ENCODE results near the gene DCLRE1C.
"Not testable (repeated sequence)": the region's sequence is repeated elsewhere in the genome, so short reads cannot be mapped to it uniquely, and the experiment has no call there.

Gene DCLRE1C

GRCh38 chr10:14926722-14927416, 27.0 kb downstream of the DCLRE1C start:
- Histone ChIP-seq H3K4me1 (ENCODE audit: insufficient read depth, low read length) (no peaks in the 10 kb centered on the region), H3K27me3 (ENCODE audit: insufficient read depth, low read length) (no peaks in the 10 kb centered on the region), H2AFZ (ENCODE audit: low read depth, low read length) (no peak overlapping the region), H3K9me3 (ENCODE audit: low read length) (no peaks in the 10 kb centered on the region), H3K4me3 (ENCODE audit: low read length) (no peak overlapping the region), H3K36me3 (ENCODE audit: insufficient read depth, low read length) (peaks cover 66% of the 10 kb centered on the region)

- Histone ChIP-seq H3K4me1 (ENCODE audit: insufficient read depth, low read length) (no peaks in the 10 kb centered on the region), H3K9me3 (ENCODE audit: low read length) (no peaks in the 10 kb centered on the region), H3K4me3 (ENCODE audit: low read length) (no peak overlapping the region), H3K27me3 (ENCODE audit: insufficient read depth, low read length) (no peaks in the 10 kb centered on the region), H3K36me3 (ENCODE audit: insufficient read depth, low read length) (peaks cover 68% of the 10 kb centered on the region), H2AFZ (ENCODE audit: low read depth, low read length) (no peak overlapping the region)
These were observed 27.8 kb downstream of the DCLRE1C start for GRCh38 chr10:14926061-14926470.

GRCh38 chr10:14925268-14925667, 28.6 kb downstream of the DCLRE1C start:
- peaks cover 61% of the 10 kb centered on the region for H3K36me3 ChIP-seq (ENCODE audit: insufficient read depth, low read length)
- no peaks in the 10 kb centered on the region for H3K9me3 ChIP-seq (ENCODE audit: low read length)
- H3K27me3 ChIP-seq (ENCODE audit: insufficient read depth, low read length) = no peaks in the 10 kb centered on the region
- no peak overlapping the region for H2AFZ ChIP-seq (ENCODE audit: low read depth, low read length)
- H3K4me1 ChIP-seq (ENCODE audit: insufficient read depth, low read length) = no peaks in the 10 kb centered on the region
- no peak overlapping the region for H3K4me3 ChIP-seq (ENCODE audit: low read length)

GRCh38 chr10:14924013-14924412, 29.9 kb downstream of the DCLRE1C start:
- Histone ChIP-seq H2AFZ (ENCODE audit: low read depth, low read length) (no peak overlapping the region), H3K4me1 (ENCODE audit: insufficient read depth, low read length) (no peaks in the 10 kb centered on the region), H3K4me3 (ENCODE audit: low read length) (no peak overlapping the region), H3K27me3 (ENCODE audit: insufficient read depth, low read length) (no peaks in the 10 kb centered on the region), H3K9me3 (ENCODE audit: low read length) (no peaks in the 10 kb centered on the region), H3K36me3 (ENCODE audit: insufficient read depth, low read length) (peaks cover 68% of the 10 kb centered on the region)

GRCh38 chr10:14918964-14919363, 34.9 kb downstream of the DCLRE1C start:
- peaks cover 9% of the 10 kb centered on the region for H3K9me3 ChIP-seq (ENCODE audit: low read length)
- H3K4me1 ChIP-seq (ENCODE audit: insufficient read depth, low read length) = no peaks in the 10 kb centered on the region
- no peak overlapping the region for H2AFZ ChIP-seq (ENCODE audit: low read depth, low read length)
- H3K36me3 ChIP-seq (ENCODE audit: insufficient read depth, low read length) = peaks cover 55% of the 10 kb centered on the region
- no peak overlapping the region for H3K4me3 ChIP-seq (ENCODE audit: low read length)
- H3K27me3 ChIP-seq (ENCODE audit: insufficient read depth, low read length) = no peaks in the 10 kb centered on the region

- no peaks in the 10 kb centered on the region for H3K27me3 ChIP-seq (ENCODE audit: insufficient read depth, low read length)
- H2AFZ ChIP-seq (ENCODE audit: low read depth, low read length) = no peak overlapping the region
- no peak overlapping the region for H3K4me3 ChIP-seq (ENCODE audit: low read length)
- H3K36me3 ChIP-seq (ENCODE audit: insufficient read depth, low read length) = peaks cover 53% of the 10 kb centered on the region
- peaks cover 9% of the 10 kb centered on the region for H3K9me3 ChIP-seq (ENCODE audit: low read length)
- no peaks in the 10 kb centered on the region for H3K4me1 ChIP-seq (ENCODE audit: insufficient read depth, low read length)
These were observed 36.1 kb downstream of the DCLRE1C start for GRCh38 chr10:14917827-14918226.

- Histone ChIP-seq H3K4me1 (ENCODE audit: insufficient read depth, low read length) (no peaks in the 10 kb centered on the region), H3K36me3 (ENCODE audit: insufficient read depth, low read length) (peaks cover 57% of the 10 kb centered on the region), H3K27me3 (ENCODE audit: insufficient read depth, low read length) (no peaks in the 10 kb centered on the region), H3K9me3 (ENCODE audit: low read length) (peaks cover 9% of the 10 kb centered on the region), H3K4me3 (ENCODE audit: low read length) (no peak overlapping the region), H2AFZ (ENCODE audit: low read depth, low read length) (no peak overlapping the region)
These were observed 37.3 kb downstream of the DCLRE1C start for GRCh38 chr10:14916600-14916999.

- H3K4me1 ChIP-seq (ENCODE audit: insufficient read depth, low read length) = no peaks in the 10 kb centered on the region
- H3K4me3 ChIP-seq (ENCODE audit: low read length) = no peak overlapping the region
- peaks cover 1% of the 10 kb centered on the region for H3K9me3 ChIP-seq (ENCODE audit: low read length)
- H3K27me3 ChIP-seq (ENCODE audit: insufficient read depth, low read length) = no peaks in the 10 kb centered on the region
- H2AFZ ChIP-seq (ENCODE audit: low read depth, low read length) = no peak overlapping the region
- peaks cover 60% of the 10 kb centered on the region for H3K36me3 ChIP-seq (ENCODE audit: insufficient read depth, low read length)
These were observed 42.1 kb downstream of the DCLRE1C start for GRCh38 chr10:14911801-14912200.

- no peaks in the 10 kb centered on the region for H3K27me3 ChIP-seq (ENCODE audit: insufficient read depth, low read length)
- H3K4me1 ChIP-seq (ENCODE audit: insufficient read depth, low read length) = no peaks in the 10 kb centered on the region
- peaks cover 2% of the 10 kb centered on the region for H3K9me3 ChIP-seq (ENCODE audit: low read length)
- peaks cover 68% of the 10 kb centered on the region for H3K36me3 ChIP-seq (ENCODE audit: insufficient read depth, low read length)
- no peak overlapping the region for H3K4me3 ChIP-seq (ENCODE audit: low read length)
- no peak overlapping the region for H2AFZ ChIP-seq (ENCODE audit: low read depth, low read length)
These were observed 42.9 kb downstream of the DCLRE1C start for GRCh38 chr10:14910953-14911352.

- no peak overlapping the region for H2AFZ ChIP-seq (ENCODE audit: low read depth, low read length)
- no peaks in the 10 kb centered on the region for H3K4me1 ChIP-seq (ENCODE audit: insufficient read depth, low read length)
- no peak overlapping the region for H3K4me3 ChIP-seq (ENCODE audit: low read length)
- H3K36me3 ChIP-seq (ENCODE audit: insufficient read depth, low read length) = peaks cover 78% of the 10 kb centered on the region
- peaks cover 2% of the 10 kb centered on the region for H3K9me3 ChIP-seq (ENCODE audit: low read length)
- H3K27me3 ChIP-seq (ENCODE audit: insufficient read depth, low read length) = no peaks in the 10 kb centered on the region
These were observed 44.8 kb downstream of the DCLRE1C start for GRCh38 chr10:14909101-14909500.

GRCh38 chr10:14907591-14907990, 46.3 kb downstream of the DCLRE1C start:
- not testable (repeated sequence) for H3K27me3 ChIP-seq (ENCODE audit: insufficient read depth, low read length); H3K4me1 ChIP-seq (ENCODE audit: insufficient read depth, low read length); H3K4me3 ChIP-seq (ENCODE audit: low read length); H2AFZ ChIP-seq (ENCODE audit: low read depth, low read length); H3K9me3 ChIP-seq (ENCODE audit: low read length)
- H3K36me3 ChIP-seq (ENCODE audit: insufficient read depth, low read length) = peaks cover 85% of the 10 kb centered on the region

- no peaks in the 10 kb centered on the region for H3K4me1 ChIP-seq (ENCODE audit: insufficient read depth, low read length)
- H3K27me3 ChIP-seq (ENCODE audit: insufficient read depth, low read length) = no peaks in the 10 kb centered on the region
- no peak overlapping the region for H3K4me3 ChIP-seq (ENCODE audit: low read length)
- H3K36me3 ChIP-seq (ENCODE audit: insufficient read depth, low read length) = peaks cover 86% of the 10 kb centered on the region
- H3K9me3 ChIP-seq (ENCODE audit: low read length) = peaks cover 2% of the 10 kb centered on the region
- no peak overlapping the region for H2AFZ ChIP-seq (ENCODE audit: low read depth, low read length)
These were observed 47.1 kb downstream of the DCLRE1C start for GRCh38 chr10:14906765-14907164.

- Histone ChIP-seq H3K4me1 (ENCODE audit: insufficient read depth, low read length) (no peaks in the 10 kb centered on the region), H3K36me3 (ENCODE audit: insufficient read depth, low read length) (peaks cover 86% of the 10 kb centered on the region), H3K4me3 (ENCODE audit: low read length) (no peak overlapping the region), H3K27me3 (ENCODE audit: insufficient read depth, low read length) (no peaks in the 10 kb centered on the region), H2AFZ (ENCODE audit: low read depth, low read length) (no peak overlapping the region), H3K9me3 (ENCODE audit: low read length) (peaks cover 2% of the 10 kb centered on the region)
These were observed 48.0 kb downstream of the DCLRE1C start for GRCh38 chr10:14905890-14906289.

GRCh38 chr10:14904864-14905263, 49.0 kb downstream of the DCLRE1C start:
- Histone ChIP-seq H3K4me1 (ENCODE audit: insufficient read depth, low read length) (no peaks in the 10 kb centered on the region), H3K9me3 (ENCODE audit: low read length) (peaks cover 2% of the 10 kb centered on the region), H3K4me3 (ENCODE audit: low read length) (no peak overlapping the region), H3K27me3 (ENCODE audit: insufficient read depth, low read length) (no peaks in the 10 kb centered on the region), H3K36me3 (ENCODE audit: insufficient read depth, low read length) (peaks cover 87% of the 10 kb centered on the region), H2AFZ (ENCODE audit: low read depth, low read length) (no peak overlapping the region)

Data from neuron (in vitro differentiated cells).